A673 (cell line): Measurements from ENCODE around the gene GRM1. TPM values are rescaled to one million over a fixed set of nuclear protein-coding genes. Genes with fewer than 3 reads are reported as not detected.

Source experiments
- BruUV-seq: library from RNA; stranded (reverse); fragments of 400-500 nt; replicated peaks from 2 replicates; lab custom pipeline; 2021; lab: Mats Ljungman, UMichigan
- CTCF ChIA-PET: fragments of 300-600 bp; sonication (Branson Sonifier 250); formaldehyde crosslinking; loops from one replicate; lab custom pipeline; 2022; ENCODE audit warnings: antibody characterized with exemption; lab: Charles Lee
- POLR2A ChIA-PET: fragments of 300-600 bp; sonication (Branson Sonifier 250); formaldehyde crosslinking; loops from one replicate; lab custom pipeline; 2022; ENCODE audit warnings: antibody characterized with exemption; ENCODE audit not compliant: low non-redundant PET; lab: Charles Lee
- DNase-seq: peaks from one replicate; pipeline ENCODE4 v3.0.0-alpha.2; 2015; ENCODE audit warnings: low spot score
- H3K27ac ChIP-seq: fragments of 200-600 bp; sonication (generic); 2 replicates; pipeline ENCODE4 v1.5.1; 2016; ENCODE audit warnings: mixed run types, low read depth, mild to moderate bottlenecking, mixed read lengths, antibody characterized with exemption, low read length; ENCODE audit not compliant: poor library complexity, severe bottlenecking
- H3K27me3 ChIP-seq: fragments of 200-600 bp; sonication (generic); replicated peaks from 2 replicates; pipeline ENCODE4 v1.6.1; 2017; ENCODE audit warnings: mixed run types, low read depth, mild to moderate bottlenecking, mixed read lengths, antibody characterized with exemption, low read length; ENCODE audit not compliant: insufficient read depth, poor library complexity
- H3K36me3 ChIP-seq: fragments of 200-600 bp; sonication (generic); 2 replicates; pipeline ENCODE4 v1.6.1; 2016; ENCODE audit warnings: mixed run types, mild to moderate bottlenecking, mixed read lengths, antibody characterized with exemption, low read length; ENCODE audit not compliant: insufficient read depth, poor library complexity, severe bottlenecking
- H3K4me1 ChIP-seq: fragments of 200-600 bp; sonication (generic); 2 replicates; pipeline ENCODE4 v1.6.1; 2017; ENCODE audit warnings: mixed run types, mild to moderate bottlenecking, mixed read lengths, antibody characterized with exemption, low read length; ENCODE audit not compliant: insufficient read depth, poor library complexity, severe bottlenecking
- H3K4me3 ChIP-seq: fragments of 200-600 bp; sonication (generic); 2 replicates; pipeline ENCODE4 v1.5.1; 2016; ENCODE audit warnings: low read depth, mixed run types, mild to moderate bottlenecking, mixed read lengths, low read length; ENCODE audit not compliant: poor library complexity, severe bottlenecking
- H3K9me3 ChIP-seq: fragments of 200-600 bp; sonication (generic); 2 replicates; pipeline ENCODE4 v1.6.1; 2016; ENCODE audit warnings: mixed run types, low read depth, mild to moderate bottlenecking, mixed read lengths, antibody characterized with exemption, low read length; ENCODE audit not compliant: poor library complexity, severe bottlenecking
- CTCF ChIP-seq: fragments of 300-800, 200-600 bp; sonication (generic); conservative IDR thresholded peaks from 2 replicates; pipeline ENCODE4 v1.5.1; 2017; ENCODE audit warnings: low read depth, mild to moderate bottlenecking, antibody characterized with exemption, low read length, moderate library complexity, mixed read lengths
- EZH2 ChIP-seq: fragments of 200-600 bp; sonication (generic); IDR thresholded peaks from 2 replicates; pipeline ENCODE4 v1.6.1; 2017; ENCODE audit warnings: borderline replicate concordance, low read depth, mild to moderate bottlenecking, mixed read lengths, antibody characterized with exemption, low read length; ENCODE audit not compliant: poor library complexity, severe bottlenecking
- intact Hi-C: fragments of 100-400 bp; cut with micrococcal nuclease; formaldehyde crosslinking; loops from one replicate; pipeline ENCODE4 v1.10.0; 2022; ENCODE audit not compliant: unreplicated experiment
- total RNA-seq: library from RNA; stranded (reverse); gene quantifications from 2 replicates; pipeline ENCODE4 v1.2.3, GENCODE V29; 2021

The GRM1 gene
- total RNA-seq, 1 experiment from 2014 or later, result 0.11 TPM

- POLR2A ChIA-PET, result no interaction called here
- H3K4me1 ChIP-seq, result no peaks in the 10 kb centered on the region
- no peaks in the 10 kb centered on the region for H3K36me3 ChIP-seq
- H3K4me3 ChIP-seq, result no peak overlapping the region
- BruUV-seq, result no TSS peak
- no peak for TF ChIP-seq CTCF
- TF ChIP-seq EZH2, result no peak
- no peak for DNase-seq
- intact Hi-C loops, result no loop called here
- H3K27me3 ChIP-seq, result no peaks in the 10 kb centered on the region
- CTCF ChIA-PET, result no interaction called here
- H3K9me3 ChIP-seq, result no peaks in the 10 kb centered on the region
- H3K27ac ChIP-seq, result no peak overlapping the region
These were observed 98.8 kb downstream of the GRM1 start for GRCh38 chr6:146127447-146128215.

- Histone ChIP-seq H3K27me3 (no peaks in the 10 kb centered on the region), H3K27ac (no peak overlapping the region), H3K4me1 (no peaks in the 10 kb centered on the region), H3K9me3 (no peaks in the 10 kb centered on the region), H3K36me3 (no peaks in the 10 kb centered on the region), H3K4me3 (no peak overlapping the region)
- POLR2A ChIA-PET, result no interaction called here
- TF ChIP-seq EZH2, result no peak
- TF ChIP-seq CTCF, result no peak
- DNase-seq, result no peak
- intact Hi-C loops, result no loop called here
- CTCF ChIA-PET, result no interaction called here
- BruUV-seq, result no TSS peak
These were observed 105.0 kb downstream of the GRM1 start for GRCh38 chr6:146133866-146134265.

- no peaks in the 10 kb centered on the region for H3K4me1 ChIP-seq
- DNase-seq, result no peak
- ChIA-PET POLR2A (interaction anchor here (0.6 kb wide), 1 partner anchor 530 kb away, joined by 4 read pairs; no protein-coding TSS in a partner anchor), CTCF (no interaction called here)
- no peaks in the 10 kb centered on the region for H3K36me3 ChIP-seq
- no TSS peak for BruUV-seq
- intact Hi-C loops, result no loop called here
- TF ChIP-seq EZH2, result no peak
- TF ChIP-seq CTCF, result no peak
- H3K4me3 ChIP-seq, result no peak overlapping the region
- no peaks in the 10 kb centered on the region for H3K27me3 ChIP-seq
- no peaks in the 10 kb centered on the region for H3K9me3 ChIP-seq
- H3K27ac ChIP-seq, result no peak overlapping the region
These were observed 106.3 kb downstream of the GRM1 start for GRCh38 chr6:146135167-146135566.
